Measurements from ENCODE around the gene CALHM3.

- TF ChIP-seq CTCF (IDR thresholded peaks at IDR 0.05) (no peak), POLR2A (IDR thresholded peaks at IDR 0.05) (no peak)
These were observed 31.9 kb downstream of the CALHM3 start for GRCh38 chr10:103447187-103447586.
